ENCODE results near the gene ARHGAP8.
"Not testable (repeated sequence)": the region's sequence is repeated elsewhere in the genome, so short reads cannot be mapped to it uniquely, and the experiment has no call there.

ARHGAP8 gene

DNA sequence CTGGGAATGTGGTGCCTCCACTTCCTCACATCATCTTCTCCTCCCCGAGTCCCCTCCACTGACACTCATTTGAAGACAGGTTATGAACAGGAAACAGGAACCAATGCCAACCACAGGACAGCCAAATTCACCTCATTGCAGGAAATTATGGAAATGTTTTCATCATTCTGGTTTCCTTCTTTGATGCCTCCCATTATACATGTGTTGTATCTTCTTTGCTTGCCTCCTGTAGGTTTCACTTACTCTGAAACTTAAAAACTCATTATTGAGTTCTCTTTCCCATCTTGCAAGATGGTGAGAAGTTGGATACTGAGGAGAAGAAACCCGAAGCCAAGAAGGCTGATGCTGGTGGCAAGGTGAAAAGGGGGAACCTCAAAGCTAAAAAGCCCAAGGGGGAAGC is 148.9 kb downstream of the ARHGAP8 start:
- H2BK15ac ChIP-seq (ENCODE audit: low read depth, poor library complexity, severe bottlenecking) = no peak overlapping the region
- peak; percentile 1 for DNase-seq
- no peak overlapping the region for H3K4ac ChIP-seq (ENCODE audit: low read depth in 1 of 2, low read length in 2 of 2)
- H3K4me2 ChIP-seq (ENCODE audit: low read length, poor library complexity, severe bottlenecking) = no peak overlapping the region
- no peak overlapping the region for H3K4me3 ChIP-seq (ENCODE audit: insufficient read depth in 1 of 2, low read depth in 1 of 2, low read length in 2 of 2)
- H3K9ac ChIP-seq (ENCODE audit: low read length) = no peak overlapping the region
- no peak overlapping the region for H3K14ac ChIP-seq (ENCODE audit: low read length in 2 of 2)
- no peak overlapping the region for H3K23ac ChIP-seq (ENCODE audit: low read length in 2 of 2)
- H3K18ac ChIP-seq (ENCODE audit: low read depth in 1 of 2, low read length in 2 of 2) = no peak overlapping the region
- no peak overlapping the region for H2AFZ ChIP-seq (ENCODE audit: low read depth, low read length)
- no peak overlapping the region for H2BK120ac ChIP-seq (ENCODE audit: low read depth, low read length)
- no peak overlapping the region for H4K8ac ChIP-seq (ENCODE audit: low read length)
- H2AK5ac ChIP-seq (ENCODE audit: low read length, severe bottlenecking) = no peak overlapping the region
- peaks cover 30% of the 10 kb centered on the region for H3K9me3 ChIP-seq (ENCODE audit: control insufficient read depth, low read length)
- 63% methylated on average over 2 of the region's 2 CpGs for WGBS
- no peaks in the 10 kb centered on the region for H3K79me1 ChIP-seq (replicated peaks; ENCODE audit: low read length, poor library complexity, severe bottlenecking)
- no peak overlapping the region for H4K91ac ChIP-seq (ENCODE audit: low read length)
- H2BK12ac ChIP-seq (ENCODE audit: low read length in 2 of 2) = no peak overlapping the region
- H3K27ac ChIP-seq (ENCODE audit: low read length, poor library complexity, severe bottlenecking) = no peak overlapping the region
- H2BK5ac ChIP-seq (ENCODE audit: low read depth, low read length, poor library complexity, severe bottlenecking) = no peak overlapping the region
- peaks cover 0 to 16% of the 10 kb centered on the region in 2 experiments for H3K27me3 ChIP-seq (ENCODE audit: control insufficient read depth in 1 of 2, insufficient read depth in 1 of 2, low read length in 2 of 2)
- no peaks in the 10 kb centered on the region for H3K4me1 ChIP-seq (ENCODE audit: control insufficient read depth, insufficient read depth, low read depth, low read length)
- H3K36me3 ChIP-seq (ENCODE audit: control insufficient read depth in 1 of 2, insufficient read depth in 2 of 2, low read depth in 1 of 2, low read length in 2 of 2) = no peaks in the 10 kb centered on the region

DNA sequence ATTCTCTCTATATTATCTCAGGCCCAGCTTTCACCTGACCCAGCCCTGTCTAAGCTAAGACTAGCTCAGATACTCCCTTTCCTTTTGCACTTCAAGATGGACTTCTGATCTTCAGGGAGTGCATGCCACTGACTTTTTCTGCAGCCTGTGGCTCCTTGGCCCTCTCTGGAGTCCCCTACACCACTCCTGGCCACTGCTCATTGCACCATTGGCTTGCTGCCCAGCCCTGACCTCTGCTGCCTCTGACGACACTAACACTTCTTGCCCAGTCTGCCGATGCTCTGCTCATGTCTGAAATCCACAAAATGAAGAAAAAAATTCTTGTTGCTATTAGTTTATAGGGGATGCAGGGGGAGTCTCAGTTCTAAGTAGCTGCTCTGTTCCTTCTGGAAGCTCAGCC is 150.8 kb downstream of the ARHGAP8 start:
- H2BK5ac ChIP-seq (ENCODE audit: low read depth, low read length, poor library complexity, severe bottlenecking); H3K18ac ChIP-seq (ENCODE audit: low read depth in 1 of 2, low read length in 2 of 2); H3K14ac ChIP-seq (ENCODE audit: low read length in 2 of 2); H3K9ac ChIP-seq (ENCODE audit: low read length); H2BK12ac ChIP-seq (ENCODE audit: low read length in 2 of 2); H3K79me1 ChIP-seq (replicated peaks; ENCODE audit: low read length, poor library complexity, severe bottlenecking); H3K36me3 ChIP-seq (ENCODE audit: control insufficient read depth in 1 of 2, insufficient read depth in 2 of 2, low read depth in 1 of 2, low read length in 2 of 2); H3K27ac ChIP-seq (ENCODE audit: low read length, poor library complexity, severe bottlenecking); H3K4ac ChIP-seq (ENCODE audit: low read depth in 1 of 2, low read length in 2 of 2); H4K8ac ChIP-seq (ENCODE audit: low read length); DNase-seq; H3K4me1 ChIP-seq (ENCODE audit: control insufficient read depth, insufficient read depth, low read depth, low read length); H3K4me2 ChIP-seq (ENCODE audit: low read length, poor library complexity, severe bottlenecking); H4K91ac ChIP-seq (ENCODE audit: low read length); H3K4me3 ChIP-seq (ENCODE audit: insufficient read depth in 1 of 2, low read depth in 1 of 2, low read length in 2 of 2); H3K23ac ChIP-seq (ENCODE audit: low read length in 2 of 2); H2AFZ ChIP-seq (ENCODE audit: low read depth, low read length); H2AK5ac ChIP-seq (ENCODE audit: low read length, severe bottlenecking); H2BK15ac ChIP-seq (ENCODE audit: low read depth, poor library complexity, severe bottlenecking); H2BK120ac ChIP-seq (ENCODE audit: low read depth, low read length): not testable (repeated sequence)
- WGBS = no CpG with 5 or more reads among the region's 2 CpGs
- Histone ChIP-seq H3K9me3 (ENCODE audit: control insufficient read depth, low read length) (peaks cover 30% of the 10 kb centered on the region), H3K27me3 (ENCODE audit: control insufficient read depth in 1 of 2, insufficient read depth in 1 of 2, low read length in 2 of 2) (peaks cover 0 to 16% of the 10 kb centered on the region in 2 experiments)

DNA sequence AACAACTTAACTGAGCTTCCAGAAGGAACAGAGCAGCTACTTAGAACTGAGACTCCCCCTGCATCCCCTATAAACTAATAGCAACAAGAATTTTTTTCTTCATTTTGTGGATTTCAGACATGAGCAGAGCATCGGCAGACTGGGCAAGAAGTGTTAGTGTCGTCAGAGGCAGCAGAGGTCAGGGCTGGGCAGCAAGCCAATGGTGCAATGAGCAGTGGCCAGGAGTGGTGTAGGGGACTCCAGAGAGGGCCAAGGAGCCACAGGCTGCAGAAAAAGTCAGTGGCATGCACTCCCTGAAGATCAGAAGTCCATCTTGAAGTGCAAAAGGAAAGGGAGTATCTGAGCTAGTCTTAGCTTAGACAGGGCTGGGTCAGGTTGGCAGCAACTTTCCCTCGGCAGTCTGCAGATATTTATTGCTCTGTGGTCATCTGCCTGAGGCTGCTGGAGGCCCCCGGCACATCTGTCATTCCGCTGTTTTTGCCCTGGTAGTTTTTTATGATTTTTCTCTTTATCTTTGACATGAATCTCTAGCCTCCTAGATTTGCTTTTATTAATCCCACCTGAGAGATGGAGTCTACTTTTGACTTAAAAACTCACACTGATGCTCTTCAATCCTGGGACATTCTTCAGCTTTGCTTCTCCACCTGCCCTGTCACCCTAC is 152.2 kb downstream of the ARHGAP8 start:
- Histone ChIP-seq H3K27me3 (ENCODE audit: control insufficient read depth in 1 of 2, insufficient read depth in 1 of 2, low read length in 2 of 2) (peaks cover 0 to 18% of the 10 kb centered on the region in 2 experiments), H3K9me3 (ENCODE audit: control insufficient read depth, low read length) (peaks cover 29% of the 10 kb centered on the region)
- not testable (repeated sequence) for H2BK120ac ChIP-seq (ENCODE audit: low read depth, low read length); H3K36me3 ChIP-seq (ENCODE audit: control insufficient read depth in 1 of 2, insufficient read depth in 2 of 2, low read depth in 1 of 2, low read length in 2 of 2); H2AK5ac ChIP-seq (ENCODE audit: low read length, severe bottlenecking); DNase-seq; H3K23ac ChIP-seq (ENCODE audit: low read length in 2 of 2); H4K8ac ChIP-seq (ENCODE audit: low read length); H2AFZ ChIP-seq (ENCODE audit: low read depth, low read length); H2BK12ac ChIP-seq (ENCODE audit: low read length in 2 of 2); H3K14ac ChIP-seq (ENCODE audit: low read length in 2 of 2); H2BK15ac ChIP-seq (ENCODE audit: low read depth, poor library complexity, severe bottlenecking); H3K79me1 ChIP-seq (replicated peaks; ENCODE audit: low read length, poor library complexity, severe bottlenecking); H3K18ac ChIP-seq (ENCODE audit: low read depth in 1 of 2, low read length in 2 of 2); H3K4me1 ChIP-seq (ENCODE audit: control insufficient read depth, insufficient read depth, low read depth, low read length); H3K4me2 ChIP-seq (ENCODE audit: low read length, poor library complexity, severe bottlenecking); H4K91ac ChIP-seq (ENCODE audit: low read length); H3K27ac ChIP-seq (ENCODE audit: low read length, poor library complexity, severe bottlenecking); H2BK5ac ChIP-seq (ENCODE audit: low read depth, low read length, poor library complexity, severe bottlenecking); H3K4me3 ChIP-seq (ENCODE audit: insufficient read depth in 1 of 2, low read depth in 1 of 2, low read length in 2 of 2); H3K9ac ChIP-seq (ENCODE audit: low read length); H3K4ac ChIP-seq (ENCODE audit: low read depth in 1 of 2, low read length in 2 of 2)
- 57% methylated on average over 3 of the region's 5 CpGs for WGBS

DNA sequence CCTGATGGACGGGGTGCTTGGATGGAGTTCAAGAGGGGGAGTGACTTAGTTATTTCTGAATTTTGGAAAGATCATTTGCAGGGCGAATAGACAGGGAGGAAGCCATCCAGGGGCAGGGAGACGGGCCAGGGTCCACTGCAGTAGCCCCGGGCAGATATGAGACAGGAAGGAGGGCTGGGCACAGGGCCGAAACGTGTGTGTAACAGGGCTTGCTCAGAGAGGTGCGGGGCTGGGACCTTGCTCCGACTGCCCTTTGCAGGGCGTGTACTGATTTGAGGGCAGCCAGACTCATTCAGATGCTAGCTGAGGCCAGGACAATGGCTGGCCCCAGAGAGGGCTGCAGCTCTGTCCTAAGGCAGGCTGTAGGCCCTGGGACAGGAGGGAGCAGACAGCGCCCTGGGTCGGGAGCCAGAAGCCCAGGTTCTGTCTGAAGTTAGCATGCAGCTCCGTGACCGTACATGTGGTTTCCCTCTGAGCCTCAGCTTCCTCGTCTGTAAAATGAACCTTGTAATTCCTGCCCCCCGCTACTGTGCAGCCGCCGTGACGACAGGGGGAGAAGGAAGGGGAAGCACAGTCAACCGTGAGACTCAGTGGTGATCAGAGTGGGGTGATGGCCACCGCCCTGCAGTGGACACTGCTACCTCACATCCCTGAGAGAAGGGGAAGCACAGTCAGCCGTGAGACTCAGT is 154.0 kb downstream of the ARHGAP8 start:
- no peak overlapping the region for H3K4me3 ChIP-seq (ENCODE audit: insufficient read depth in 1 of 2, low read depth in 1 of 2, low read length in 2 of 2)
- no peak overlapping the region for H2BK5ac ChIP-seq (ENCODE audit: low read depth, low read length, poor library complexity, severe bottlenecking)
- H3K9ac ChIP-seq (ENCODE audit: low read length) = no peak overlapping the region
- H4K8ac ChIP-seq (ENCODE audit: low read length) = no peak overlapping the region
- no peak overlapping the region for H3K14ac ChIP-seq (ENCODE audit: low read length in 2 of 2)
- H3K36me3 ChIP-seq (ENCODE audit: control insufficient read depth in 1 of 2, insufficient read depth in 2 of 2, low read depth in 1 of 2, low read length in 2 of 2) = no peaks in the 10 kb centered on the region
- no peak overlapping the region for H3K23ac ChIP-seq (ENCODE audit: low read length in 2 of 2)
- no peak overlapping the region for H3K18ac ChIP-seq (ENCODE audit: low read depth in 1 of 2, low read length in 2 of 2)
- no peak for DNase-seq
- no peak overlapping the region for H2BK15ac ChIP-seq (ENCODE audit: low read depth, poor library complexity, severe bottlenecking)
- H3K4me2 ChIP-seq (ENCODE audit: low read length, poor library complexity, severe bottlenecking) = no peak overlapping the region
- H3K4ac ChIP-seq (ENCODE audit: low read depth in 1 of 2, low read length in 2 of 2) = no peak overlapping the region
- no peak overlapping the region for H2AFZ ChIP-seq (ENCODE audit: low read depth, low read length)
- peaks cover 15% of the 10 kb centered on the region for H3K9me3 ChIP-seq (ENCODE audit: control insufficient read depth, low read length)
- no peak overlapping the region for H2BK120ac ChIP-seq (ENCODE audit: low read depth, low read length)
- no peak overlapping the region for H4K91ac ChIP-seq (ENCODE audit: low read length)
- WGBS = 90% methylated on average over 21 of the region's 21 CpGs
- no peak overlapping the region for H3K27ac ChIP-seq (ENCODE audit: low read length, poor library complexity, severe bottlenecking)
- H2BK12ac ChIP-seq (ENCODE audit: low read length in 2 of 2) = no peak overlapping the region
- no peaks in the 10 kb centered on the region for H3K79me1 ChIP-seq (replicated peaks; ENCODE audit: low read length, poor library complexity, severe bottlenecking)
- H3K27me3 ChIP-seq (ENCODE audit: control insufficient read depth in 1 of 2, insufficient read depth in 1 of 2, low read length in 2 of 2) = peaks cover 0 to 19% of the 10 kb centered on the region in 2 experiments
- H3K4me1 ChIP-seq (ENCODE audit: control insufficient read depth, insufficient read depth, low read depth, low read length) = no peaks in the 10 kb centered on the region
- H2AK5ac ChIP-seq (ENCODE audit: low read length, severe bottlenecking) = no peak overlapping the region

Data from mesenchymal stem cell (in vitro differentiated cells and primary cell).